ENCODE measurements around the gene ANKRD50. TPM values are rescaled to one million over a fixed set of nuclear protein-coding genes. Genes with fewer than 3 reads are reported as not detected.

The ANKRD50 gene
- total RNA-seq, 1 donor, result 1.7 TPM

DNA sequence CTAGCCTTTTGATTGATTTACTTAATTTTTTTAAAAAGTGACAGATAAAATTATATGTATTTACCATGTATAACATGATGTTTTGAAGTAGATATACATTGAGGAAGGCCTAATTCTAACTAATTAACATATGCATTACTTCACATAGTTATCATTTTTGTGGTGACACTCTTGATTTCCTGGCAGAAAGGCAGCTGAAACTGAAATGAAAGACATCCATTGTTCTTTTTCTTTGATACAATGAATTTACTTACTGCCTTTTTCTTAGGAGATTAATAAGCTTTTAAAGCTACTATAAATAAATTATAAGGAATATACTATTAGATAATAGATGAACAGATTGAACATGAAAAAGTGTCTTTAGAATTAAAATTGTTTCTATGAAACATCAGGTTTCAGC is 26.7 kb downstream of the ANKRD50 start:
- no peak overlapping the region for H3K4me3 ChIP-seq (ENCODE audit: low read length)
- no peaks in the 10 kb centered on the region for H3K9me3 ChIP-seq (ENCODE audit: low read depth, low read length)
- no peaks in the 10 kb centered on the region for H3K27me3 ChIP-seq (ENCODE audit: insufficient read depth, low read length)
- H3K4me1 ChIP-seq (ENCODE audit: insufficient read depth, low read length), result no peaks in the 10 kb centered on the region

DNA sequence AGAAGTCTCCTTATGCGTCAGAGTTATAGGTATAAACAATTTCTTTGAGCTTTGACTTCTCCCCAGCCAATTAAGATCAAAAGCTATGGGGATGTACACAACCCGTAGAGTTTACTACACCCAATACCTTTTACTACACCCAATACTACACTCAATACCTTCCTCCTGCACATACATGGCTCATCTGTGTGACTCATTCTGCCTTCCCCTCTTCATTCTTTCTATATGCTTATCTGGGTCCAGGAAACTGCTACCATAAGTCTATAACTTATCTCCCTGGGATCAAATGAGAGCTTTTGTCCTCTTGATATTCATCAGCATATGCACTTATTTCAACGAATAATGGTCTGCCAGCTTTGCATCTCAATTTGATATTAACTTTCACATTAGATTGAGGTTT is 28.2 kb downstream of the ANKRD50 start:
- H3K9me3 ChIP-seq (ENCODE audit: low read depth, low read length), result no peaks in the 10 kb centered on the region
- no peaks in the 10 kb centered on the region for H3K4me1 ChIP-seq (ENCODE audit: insufficient read depth, low read length)
- no peaks in the 10 kb centered on the region for H3K27me3 ChIP-seq (ENCODE audit: insufficient read depth, low read length)
- H3K4me3 ChIP-seq (ENCODE audit: low read length), result no peak overlapping the region

DNA sequence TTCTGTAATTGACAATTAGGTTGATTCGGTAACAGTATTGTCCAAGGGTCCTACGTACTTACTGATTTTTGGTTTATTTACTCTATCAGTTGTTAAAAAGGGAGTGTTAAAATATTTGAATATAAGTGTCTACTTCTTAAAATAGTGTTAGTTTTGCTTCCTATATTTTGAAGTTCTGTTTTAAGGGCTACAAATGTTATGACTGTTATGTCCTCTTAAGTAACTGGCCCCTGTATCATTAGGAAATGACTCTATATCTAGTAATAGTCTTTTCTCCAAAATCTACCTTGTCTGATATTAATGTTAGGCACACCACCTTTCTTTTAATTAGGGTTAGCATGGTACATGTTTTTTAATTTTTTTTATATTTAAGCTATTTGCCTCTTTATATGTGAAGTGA is 30.1 kb downstream of the ANKRD50 start:
- Histone ChIP-seq H3K4me1 (ENCODE audit: insufficient read depth, low read length) (no peaks in the 10 kb centered on the region), H3K27me3 (ENCODE audit: insufficient read depth, low read length) (no peaks in the 10 kb centered on the region), H3K9me3 (ENCODE audit: low read depth, low read length) (no peaks in the 10 kb centered on the region), H3K4me3 (ENCODE audit: low read length) (no peak overlapping the region)

DNA sequence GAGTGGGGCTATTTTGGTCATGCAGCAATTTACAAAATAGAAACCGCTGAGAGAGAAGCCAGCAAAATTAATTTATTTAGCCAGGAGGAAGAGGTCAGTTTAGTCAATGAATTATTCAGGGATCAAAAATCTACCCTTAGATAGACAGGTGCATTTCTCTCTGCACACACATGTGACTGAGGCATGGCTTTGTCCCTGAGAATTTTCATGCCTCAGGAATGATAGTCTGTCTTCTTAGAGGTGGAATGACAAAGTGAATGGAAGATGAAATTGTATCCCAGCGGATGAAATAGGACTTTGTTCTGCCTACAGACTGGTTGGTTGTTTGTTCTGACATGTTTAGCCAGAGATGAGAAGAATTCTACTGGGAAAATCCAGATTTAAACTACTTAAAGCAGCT is 46.0 kb downstream of the ANKRD50 start:
- no peaks in the 10 kb centered on the region for H3K4me1 ChIP-seq (ENCODE audit: insufficient read depth, low read length)
- no peaks in the 10 kb centered on the region for H3K27me3 ChIP-seq (ENCODE audit: insufficient read depth, low read length)
- H3K4me3 ChIP-seq (ENCODE audit: low read length), result no peak overlapping the region
- no peaks in the 10 kb centered on the region for H3K9me3 ChIP-seq (ENCODE audit: low read depth, low read length)

DNA sequence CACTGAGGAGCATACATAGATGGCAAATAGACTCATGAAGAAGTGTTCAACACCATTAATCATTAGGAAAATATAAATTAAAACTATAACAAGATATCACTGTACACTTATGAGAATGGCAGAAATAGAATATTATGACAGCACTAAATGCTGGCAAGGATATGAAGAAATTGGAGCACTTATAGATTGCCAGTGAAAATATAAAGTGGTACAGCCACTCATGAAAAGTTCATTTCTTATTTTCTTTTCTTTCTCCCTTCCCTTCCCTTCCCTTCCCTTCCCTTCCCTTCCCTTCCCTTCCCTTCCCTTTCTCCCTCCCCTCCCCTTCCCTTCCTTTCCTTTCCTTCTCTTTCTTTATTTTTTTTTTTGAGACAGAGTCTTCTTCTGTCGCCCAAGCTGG is 53.7 kb downstream of the ANKRD50 start:
- Histone ChIP-seq H3K9me3 (ENCODE audit: low read depth, low read length) (no peaks in the 10 kb centered on the region), H3K4me3 (ENCODE audit: low read length) (no peak overlapping the region), H3K27me3 (ENCODE audit: insufficient read depth, low read length) (no peaks in the 10 kb centered on the region), H3K4me1 (ENCODE audit: insufficient read depth, low read length) (no peaks in the 10 kb centered on the region)

DNA sequence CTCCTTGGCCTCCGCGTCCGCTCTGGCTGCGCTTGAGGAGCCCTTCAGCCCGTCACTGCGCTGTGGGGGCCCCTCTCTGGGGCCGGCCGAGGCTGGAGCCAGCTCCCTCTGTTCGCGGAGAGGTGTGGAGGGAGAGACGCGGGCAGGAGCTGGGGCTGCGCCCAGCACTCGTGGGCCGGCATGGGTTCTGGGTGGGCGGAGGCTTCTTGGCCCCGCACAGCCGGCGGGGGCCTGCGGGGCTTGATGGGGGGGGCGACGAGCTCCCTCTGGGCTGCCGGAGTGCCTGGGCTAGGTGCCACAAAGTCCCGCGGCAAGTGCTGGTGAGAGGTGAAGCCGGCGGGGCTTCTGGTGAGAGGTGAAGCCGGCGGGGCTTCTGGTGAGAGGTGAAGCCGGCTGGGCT is 61.9 kb downstream of the ANKRD50 start:
- Histone ChIP-seq H3K4me3 (ENCODE audit: low read length) (no peak overlapping the region), H3K4me1 (ENCODE audit: insufficient read depth, low read length) (no peaks in the 10 kb centered on the region), H3K9me3 (ENCODE audit: low read depth, low read length) (no peaks in the 10 kb centered on the region), H3K27me3 (ENCODE audit: insufficient read depth, low read length) (no peaks in the 10 kb centered on the region)

DNA sequence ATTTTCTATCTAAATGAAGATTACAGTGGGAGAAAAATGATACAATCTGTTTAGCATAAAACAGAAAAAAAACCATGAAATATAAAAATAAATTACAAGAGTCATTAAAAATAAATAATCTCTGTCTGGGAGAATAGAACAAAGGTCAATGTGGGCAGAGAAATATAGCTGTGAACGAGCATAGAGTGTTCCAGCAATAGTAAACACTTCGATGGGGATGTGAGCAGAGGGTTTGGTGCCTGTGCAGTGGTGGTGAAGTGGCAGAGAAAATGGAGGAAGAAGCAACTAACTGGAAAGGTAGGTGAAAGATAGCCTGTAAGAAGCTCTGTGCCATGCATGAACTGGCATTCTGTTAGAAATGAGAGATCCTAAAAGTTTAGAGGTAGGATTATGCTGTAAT is 64.9 kb downstream of the ANKRD50 start:
- Histone ChIP-seq H3K9me3 (ENCODE audit: low read depth, low read length) (no peaks in the 10 kb centered on the region), H3K27me3 (ENCODE audit: insufficient read depth, low read length) (no peaks in the 10 kb centered on the region), H3K4me1 (ENCODE audit: insufficient read depth, low read length) (no peaks in the 10 kb centered on the region), H3K4me3 (ENCODE audit: low read length) (no peak overlapping the region)

DNA sequence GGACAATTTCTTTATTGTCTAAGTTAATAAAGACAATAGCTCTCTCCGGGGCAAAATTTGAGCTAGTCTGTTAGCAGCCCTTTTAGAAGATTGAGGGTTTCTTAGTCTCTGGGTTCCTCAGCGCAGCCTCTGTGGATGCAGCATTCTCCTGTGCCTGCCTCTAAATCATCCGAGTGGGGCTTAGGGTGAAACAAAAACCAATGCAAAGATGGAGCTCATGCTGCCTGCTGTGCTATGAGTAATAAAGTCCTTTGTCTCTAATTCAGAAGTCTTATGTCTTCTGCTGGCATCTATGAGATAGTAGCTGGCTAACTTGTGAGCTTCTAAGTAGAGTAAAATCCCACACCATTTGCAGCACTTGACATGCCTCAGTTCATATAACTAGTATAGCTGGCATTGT is 67.9 kb downstream of the ANKRD50 start:
- H3K9me3 ChIP-seq (ENCODE audit: low read depth, low read length), result no peaks in the 10 kb centered on the region
- no peak overlapping the region for H3K4me3 ChIP-seq (ENCODE audit: low read length)
- H3K27me3 ChIP-seq (ENCODE audit: insufficient read depth, low read length), result no peaks in the 10 kb centered on the region
- no peaks in the 10 kb centered on the region for H3K4me1 ChIP-seq (ENCODE audit: insufficient read depth, low read length)

DNA sequence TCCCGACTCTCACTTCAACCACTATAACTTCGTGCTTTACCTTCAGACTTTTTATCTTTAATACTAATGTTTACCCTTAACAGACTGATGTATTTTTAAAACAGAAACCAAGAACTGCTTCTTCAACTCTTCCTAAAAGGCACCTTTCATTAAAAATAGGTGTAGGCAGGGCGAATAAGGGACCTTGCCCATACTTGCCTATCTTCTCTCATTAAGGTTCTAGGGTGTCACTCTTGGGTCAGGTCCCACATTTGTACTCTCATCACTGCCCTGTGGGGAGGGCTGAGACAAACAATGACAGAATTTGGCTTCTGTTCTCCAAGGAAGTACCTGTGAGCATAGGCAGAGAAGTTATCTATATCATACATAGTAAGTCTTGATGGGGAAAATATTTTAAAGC is 69.7 kb downstream of the ANKRD50 start:
- Histone ChIP-seq H3K4me1 (ENCODE audit: insufficient read depth, low read length) (no peaks in the 10 kb centered on the region), H3K27me3 (ENCODE audit: insufficient read depth, low read length) (no peaks in the 10 kb centered on the region), H3K4me3 (ENCODE audit: low read length) (no peak overlapping the region), H3K9me3 (ENCODE audit: low read depth, low read length) (no peaks in the 10 kb centered on the region)

DNA sequence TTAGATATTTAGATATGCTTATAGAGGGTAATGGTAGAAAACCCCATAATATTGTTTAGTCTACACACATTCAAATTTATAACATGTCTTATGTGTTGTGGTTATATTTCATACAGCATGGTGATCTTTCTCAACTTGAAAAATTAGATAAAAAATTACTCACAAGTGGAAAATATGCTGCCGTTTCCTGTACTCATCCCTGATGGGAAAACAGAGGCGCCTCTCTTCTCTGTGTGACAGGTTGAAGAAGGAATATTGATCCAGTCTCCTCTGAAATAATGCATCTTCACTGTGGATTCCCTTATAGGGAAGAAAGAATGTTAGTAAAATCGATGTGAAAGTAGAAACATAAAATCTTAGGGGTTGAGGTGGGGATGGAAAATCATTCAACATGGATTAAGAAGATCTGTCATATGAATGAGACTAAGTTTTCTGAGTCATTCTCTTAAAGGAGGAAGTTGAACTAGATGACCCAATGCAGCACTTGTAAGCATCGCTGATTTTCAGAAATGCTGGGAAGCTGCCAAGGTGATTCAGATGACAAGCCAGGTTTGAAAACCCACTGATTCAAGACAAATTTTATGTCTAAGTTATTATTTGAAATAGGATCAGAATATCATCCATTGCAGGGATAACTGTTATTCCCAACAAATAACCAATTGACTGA is 70.7 kb downstream of the ANKRD50 start:
- no peaks in the 10 kb centered on the region for H3K4me1 ChIP-seq (ENCODE audit: insufficient read depth, low read length)
- H3K4me3 ChIP-seq (ENCODE audit: low read length), result no peak overlapping the region
- H3K9me3 ChIP-seq (ENCODE audit: low read depth, low read length), result no peaks in the 10 kb centered on the region

DNA sequence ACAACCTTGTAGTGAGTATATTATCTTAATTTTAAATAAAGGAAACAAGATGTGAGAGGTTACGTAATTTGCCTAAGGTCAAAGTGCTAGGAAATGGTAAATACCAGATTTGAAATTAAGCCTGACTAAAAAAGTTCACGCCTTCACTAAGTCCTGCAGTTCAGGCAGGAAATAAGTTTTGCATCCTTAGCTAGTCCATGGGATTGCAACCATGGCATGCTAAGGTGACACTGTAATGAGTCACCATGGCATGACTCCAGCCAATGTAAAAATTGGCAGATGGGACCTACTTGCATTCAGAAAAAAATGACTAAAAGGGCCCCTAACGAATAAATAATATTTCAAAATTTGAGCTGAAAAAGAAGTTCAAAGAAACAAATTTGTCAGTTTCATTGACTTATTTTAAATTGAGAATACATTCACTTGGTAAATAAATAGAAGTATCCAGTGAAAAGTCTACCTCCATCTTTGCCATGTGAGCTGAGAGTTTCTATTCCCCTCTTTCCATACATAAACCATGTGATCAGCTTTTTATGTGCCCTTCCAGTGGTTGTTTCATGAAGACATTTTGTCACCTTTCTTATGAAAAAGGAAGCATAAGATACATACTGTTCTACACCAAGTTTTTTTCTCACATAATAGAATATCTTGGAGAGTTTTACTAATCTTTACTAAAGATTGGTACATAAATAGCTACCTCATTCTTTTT is 72.4 kb downstream of the ANKRD50 start:
- Histone ChIP-seq H3K9me3 (ENCODE audit: low read depth, low read length) (no peaks in the 10 kb centered on the region), H3K4me1 (ENCODE audit: insufficient read depth, low read length) (no peaks in the 10 kb centered on the region), H3K4me3 (ENCODE audit: low read length) (no peak overlapping the region), H3K27me3 (ENCODE audit: insufficient read depth, low read length) (no peaks in the 10 kb centered on the region)

More for the DNA sequence above, 70.7 kb downstream of the ANKRD50 start:
- H3K27me3 ChIP-seq (ENCODE audit: insufficient read depth, low read length), result no peaks in the 10 kb centered on the region

DNA sequence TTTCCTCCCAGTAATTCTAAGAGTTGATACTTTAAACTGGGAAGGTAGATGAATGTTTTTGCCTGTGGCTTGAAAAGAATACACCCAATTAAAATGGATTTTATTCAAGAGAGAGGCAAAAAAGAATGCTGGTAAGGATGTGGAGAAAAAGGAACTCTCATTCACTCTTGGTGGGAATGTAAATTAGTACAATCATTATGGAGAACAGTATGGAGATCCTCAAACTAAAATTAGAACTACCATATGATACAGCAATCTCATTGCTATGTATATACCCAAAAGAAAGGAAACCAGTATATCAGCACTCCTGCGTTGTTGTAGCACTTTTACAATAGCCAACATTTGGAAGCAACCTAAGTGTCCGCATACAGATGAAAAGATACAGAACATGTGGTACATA is 75.2 kb downstream of the ANKRD50 start:
- Histone ChIP-seq H3K4me1 (ENCODE audit: insufficient read depth, low read length) (no peaks in the 10 kb centered on the region), H3K9me3 (ENCODE audit: low read depth, low read length) (no peaks in the 10 kb centered on the region), H3K27me3 (ENCODE audit: insufficient read depth, low read length) (no peaks in the 10 kb centered on the region), H3K4me3 (ENCODE audit: low read length) (no peak overlapping the region)

DNA sequence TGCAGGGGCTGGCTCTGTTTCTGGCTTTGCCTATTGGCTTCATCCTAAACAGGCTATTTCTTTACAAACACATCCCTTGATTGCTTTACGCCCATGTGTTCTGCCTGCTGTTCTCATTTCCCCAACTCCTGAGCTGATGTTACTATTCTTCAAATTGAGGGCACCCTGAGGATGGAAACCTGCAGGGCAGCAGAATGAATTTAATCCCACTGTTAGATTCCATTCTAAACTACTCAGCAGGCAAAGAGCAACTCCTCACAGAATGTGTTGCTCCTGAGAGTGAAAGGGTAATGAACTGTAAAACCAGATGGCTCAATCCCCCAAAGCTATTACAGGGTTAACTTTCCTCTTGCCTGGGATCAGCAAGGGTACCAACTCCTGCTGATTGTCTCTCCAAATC is 75.7 kb downstream of the ANKRD50 start:
- Histone ChIP-seq H3K4me1 (ENCODE audit: insufficient read depth, low read length) (no peaks in the 10 kb centered on the region), H3K27me3 (ENCODE audit: insufficient read depth, low read length) (no peaks in the 10 kb centered on the region), H3K9me3 (ENCODE audit: low read depth, low read length) (no peaks in the 10 kb centered on the region), H3K4me3 (ENCODE audit: low read length) (no peak overlapping the region)

DNA sequence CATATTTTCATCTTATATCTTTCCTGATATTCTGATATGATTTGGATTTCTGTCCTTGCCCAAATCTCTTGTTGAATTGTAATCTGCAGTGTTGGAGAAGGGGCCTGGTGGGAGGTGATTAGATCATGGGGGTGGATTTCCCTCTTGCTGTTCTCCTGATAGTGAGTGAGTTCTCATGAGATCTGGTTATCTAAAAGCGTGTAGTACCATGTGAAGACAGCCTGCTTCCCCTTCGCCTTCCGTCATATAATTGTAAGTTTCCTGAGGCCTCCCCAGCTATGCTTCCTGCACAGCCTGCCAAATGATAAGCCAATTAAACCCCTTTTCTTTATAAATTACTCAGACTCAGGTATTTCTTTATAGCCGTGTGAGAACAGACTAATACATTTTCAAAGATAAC is 77.2 kb downstream of the ANKRD50 start:
- no peaks in the 10 kb centered on the region for H3K27me3 ChIP-seq (ENCODE audit: insufficient read depth, low read length)
- no peaks in the 10 kb centered on the region for H3K4me1 ChIP-seq (ENCODE audit: insufficient read depth, low read length)
- H3K9me3 ChIP-seq (ENCODE audit: low read depth, low read length), result no peaks in the 10 kb centered on the region
- no peak overlapping the region for H3K4me3 ChIP-seq (ENCODE audit: low read length)

DNA sequence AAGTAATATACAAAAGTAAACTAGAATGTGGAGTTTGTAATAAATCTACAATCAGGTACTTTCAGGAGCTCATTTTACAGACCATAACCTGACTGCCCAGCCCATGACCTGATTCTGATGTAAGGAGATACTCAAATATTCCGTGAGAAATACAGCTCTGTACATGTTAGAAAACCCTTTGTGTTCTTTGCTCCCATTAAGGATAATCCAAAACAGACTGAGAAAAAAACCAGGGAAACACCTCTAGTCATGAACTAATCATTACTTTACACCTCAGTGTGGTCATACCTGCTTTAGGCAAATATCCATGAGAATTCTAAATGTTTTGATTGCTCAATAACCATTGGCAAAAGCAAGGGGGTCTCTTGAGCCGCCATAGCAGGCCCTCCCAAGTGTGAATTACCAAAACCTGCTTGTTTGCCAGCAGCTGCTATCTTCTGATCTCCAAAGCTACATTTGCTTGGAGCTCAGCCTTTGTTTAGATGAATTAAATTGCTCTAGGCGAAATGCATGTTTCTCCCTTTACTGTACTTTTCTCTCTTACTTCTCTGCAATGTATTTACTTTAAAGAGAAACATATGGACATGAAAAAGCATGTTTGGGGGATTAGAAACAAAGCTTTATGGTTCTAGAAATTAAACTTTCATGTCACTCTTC is 79.1 kb downstream of the ANKRD50 start:
- H3K4me1 ChIP-seq (ENCODE audit: insufficient read depth, low read length), result no peaks in the 10 kb centered on the region
- H3K27me3 ChIP-seq (ENCODE audit: insufficient read depth, low read length), result no peaks in the 10 kb centered on the region
- no peak overlapping the region for H3K4me3 ChIP-seq (ENCODE audit: low read length)
- H3K9me3 ChIP-seq (ENCODE audit: low read depth, low read length), result no peaks in the 10 kb centered on the region

DNA sequence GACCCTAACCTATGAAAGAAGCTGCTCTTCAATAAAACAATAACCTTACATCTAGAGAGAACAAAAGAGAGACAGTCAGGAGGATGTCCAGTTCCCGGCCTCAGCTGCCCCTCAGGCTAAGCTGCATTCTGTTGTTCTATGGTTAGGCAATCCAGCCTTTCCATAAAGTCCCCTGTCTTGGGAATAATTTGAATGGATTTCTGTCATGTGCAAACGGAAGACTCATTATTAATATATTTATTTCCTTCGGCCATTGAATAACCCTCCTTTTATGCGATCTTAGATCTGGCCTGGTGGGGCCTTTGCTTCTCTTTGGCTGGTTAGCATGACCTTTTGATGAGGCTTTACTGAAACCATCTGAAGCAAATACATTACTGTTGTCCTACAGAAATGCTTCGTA is 80.1 kb downstream of the ANKRD50 start:
- Histone ChIP-seq H3K9me3 (ENCODE audit: low read depth, low read length) (no peaks in the 10 kb centered on the region), H3K27me3 (ENCODE audit: insufficient read depth, low read length) (no peaks in the 10 kb centered on the region), H3K4me3 (ENCODE audit: low read length) (no peak overlapping the region), H3K4me1 (ENCODE audit: insufficient read depth, low read length) (no peaks in the 10 kb centered on the region)

All from mononuclear cell (primary cell).